ENCODE data around the gene HIC2.
"Not testable (repeated sequence)": the region's sequence is repeated elsewhere in the genome, so short reads cannot be mapped to it uniquely, and the experiment has no call there.

Gene HIC2, protein sequence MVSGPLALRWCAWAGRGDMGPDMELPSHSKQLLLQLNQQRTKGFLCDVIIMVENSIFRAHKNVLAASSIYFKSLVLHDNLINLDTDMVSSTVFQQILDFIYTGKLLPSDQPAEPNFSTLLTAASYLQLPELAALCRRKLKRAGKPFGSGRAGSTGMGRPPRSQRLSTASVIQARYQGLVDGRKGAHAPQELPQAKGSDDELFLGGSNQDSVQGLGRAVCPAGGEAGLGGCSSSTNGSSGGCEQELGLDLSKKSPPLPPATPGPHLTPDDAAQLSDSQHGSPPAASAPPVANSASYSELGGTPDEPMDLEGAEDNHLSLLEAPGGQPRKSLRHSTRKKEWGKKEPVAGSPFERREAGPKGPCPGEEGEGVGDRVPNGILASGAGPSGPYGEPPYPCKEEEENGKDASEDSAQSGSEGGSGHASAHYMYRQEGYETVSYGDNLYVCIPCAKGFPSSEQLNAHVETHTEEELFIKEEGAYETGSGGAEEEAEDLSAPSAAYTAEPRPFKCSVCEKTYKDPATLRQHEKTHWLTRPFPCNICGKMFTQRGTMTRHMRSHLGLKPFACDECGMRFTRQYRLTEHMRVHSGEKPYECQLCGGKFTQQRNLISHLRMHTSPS

GRCh38 chr22:21417227-21417746, at the start of gene HIC2:
HIC2 (plus strand) TSS chr22:21417371; CDS start chr22:21442832, 25,461 bp downstream.
- H3K4me3 ChIP-seq (ENCODE audit: low read depth, low read length), result peak within 1 kb of the TSS; percentile 24
- DNase-seq (ENCODE audit: low read depth); in situ Hi-C loops (cut with HindIII; ENCODE audit: low sequenced_read_pairs): not testable (repeated sequence)

DNA sequence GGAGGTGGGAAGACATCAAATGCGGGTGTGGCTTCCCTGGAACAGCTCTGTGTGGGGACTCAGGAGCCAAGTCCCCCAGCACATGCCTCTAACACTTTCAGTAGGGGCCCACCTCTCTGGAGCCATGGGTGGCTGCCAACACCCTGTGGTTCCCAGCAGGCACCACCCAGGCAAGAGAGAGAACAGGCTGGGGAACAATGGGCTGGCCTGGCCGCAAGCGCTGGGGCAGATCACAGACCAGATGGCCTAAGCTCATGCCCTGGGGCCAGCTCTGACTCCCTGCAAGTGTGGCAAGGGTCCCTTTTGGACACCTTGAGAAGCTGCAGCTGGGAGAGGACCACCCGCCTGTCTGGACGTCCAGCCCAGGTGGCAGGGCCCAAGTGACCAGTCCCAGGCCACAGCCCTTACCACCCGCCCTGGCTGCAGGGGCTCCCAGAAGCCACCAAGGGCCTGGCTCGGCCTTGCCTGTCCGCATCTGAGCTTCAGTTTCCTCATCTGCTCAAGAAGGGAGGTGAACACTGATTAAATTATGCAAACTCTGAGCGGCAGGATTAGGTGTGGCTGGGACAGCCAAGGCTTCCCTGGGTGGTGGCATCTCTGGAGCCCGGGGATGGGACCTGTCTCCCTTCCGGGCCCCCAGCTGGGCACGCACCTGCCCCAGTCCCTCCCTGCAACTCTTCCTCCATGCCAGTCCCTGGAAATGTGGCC, 48.4 kb upstream of the HIC2 start:
- DNase-seq (ENCODE audit: low read depth); H3K4me3 ChIP-seq (ENCODE audit: low read depth, low read length); in situ Hi-C loops (cut with HindIII; ENCODE audit: low sequenced_read_pairs): not testable (repeated sequence)

DNA sequence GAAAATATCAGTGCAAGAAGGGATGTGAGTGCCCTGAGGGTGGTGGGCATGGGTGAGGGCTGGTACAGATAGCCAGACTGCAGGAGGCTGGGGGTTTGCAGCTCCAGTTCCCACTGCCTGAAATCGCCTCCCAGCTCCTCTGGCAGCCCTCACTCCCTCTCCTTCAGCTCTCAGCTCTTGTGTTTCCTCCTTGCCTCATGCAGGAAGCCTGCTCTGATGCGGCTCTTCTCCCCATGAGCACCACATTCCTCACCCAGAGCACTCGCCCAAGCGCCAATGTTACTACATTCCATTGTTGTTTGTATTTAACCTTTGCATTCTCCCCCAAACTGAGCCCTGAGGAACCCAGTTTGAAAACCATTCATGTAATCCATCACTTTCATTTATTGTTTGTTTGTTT, 41.3 kb upstream of the HIC2 start:
- DNase-seq (ENCODE audit: low read depth); H3K4me3 ChIP-seq (ENCODE audit: low read depth, low read length); in situ Hi-C loops (cut with HindIII; ENCODE audit: low sequenced_read_pairs): not testable (repeated sequence)

GRCh38 chr22:21383701-21384467, 33.3 kb upstream of the HIC2 start, which contains the start of gene RIMBP3B:
RIMBP3B (plus strand) TSS chr22:21383751; CDS start chr22:21383859, 108 bp downstream.
- H3K4me3 ChIP-seq (ENCODE audit: low read depth, low read length); in situ Hi-C loops (cut with HindIII; ENCODE audit: low sequenced_read_pairs); DNase-seq (ENCODE audit: low read depth): not testable (repeated sequence)

DNA sequence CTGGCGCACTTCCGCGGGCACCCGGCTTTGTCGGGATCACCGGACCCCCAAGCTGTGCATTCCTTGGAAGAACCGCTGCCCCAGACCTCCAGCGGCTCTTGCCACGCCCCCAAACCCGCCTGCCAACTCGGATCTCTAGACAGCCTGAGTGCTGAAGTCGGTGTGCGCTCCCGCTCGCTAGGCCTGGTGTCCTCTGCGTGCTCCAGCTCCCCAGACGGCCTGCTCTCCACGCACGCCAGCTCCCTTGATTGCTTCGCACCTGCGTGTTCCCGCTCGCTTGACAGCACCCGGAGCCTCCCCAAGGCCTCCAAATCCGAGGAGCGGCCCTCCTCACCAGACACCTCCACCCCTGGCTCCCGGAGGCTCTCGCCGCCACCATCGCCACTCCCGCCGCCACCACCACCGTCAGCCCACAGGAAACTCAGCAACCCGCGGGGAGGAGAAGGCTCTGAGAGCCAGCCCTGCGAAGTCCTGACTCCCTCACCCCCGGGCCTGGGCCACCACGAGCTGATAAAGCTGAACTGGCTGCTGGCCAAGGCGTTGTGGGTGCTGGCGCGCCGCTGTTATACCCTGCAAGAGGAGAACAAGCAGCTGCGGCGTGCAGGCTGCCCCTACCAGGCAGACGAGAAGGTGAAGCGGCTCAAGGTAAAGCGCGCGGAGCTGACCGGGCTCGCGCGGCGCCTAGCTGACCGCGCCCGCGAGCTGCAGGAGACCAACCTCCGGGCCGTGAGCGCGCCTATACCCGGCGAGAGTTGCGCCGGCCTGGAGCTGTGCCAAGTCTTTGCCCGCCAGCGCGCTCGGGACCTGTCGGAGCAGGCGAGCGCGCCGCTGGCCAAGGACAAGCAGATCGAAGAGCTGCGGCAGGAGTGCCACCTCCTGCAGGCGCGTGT, 32.5 kb upstream of the HIC2 start:
- in situ Hi-C loops (cut with HindIII; ENCODE audit: low sequenced_read_pairs); DNase-seq (ENCODE audit: low read depth); H3K4me3 ChIP-seq (ENCODE audit: low read depth, low read length): not testable (repeated sequence)

DNA sequence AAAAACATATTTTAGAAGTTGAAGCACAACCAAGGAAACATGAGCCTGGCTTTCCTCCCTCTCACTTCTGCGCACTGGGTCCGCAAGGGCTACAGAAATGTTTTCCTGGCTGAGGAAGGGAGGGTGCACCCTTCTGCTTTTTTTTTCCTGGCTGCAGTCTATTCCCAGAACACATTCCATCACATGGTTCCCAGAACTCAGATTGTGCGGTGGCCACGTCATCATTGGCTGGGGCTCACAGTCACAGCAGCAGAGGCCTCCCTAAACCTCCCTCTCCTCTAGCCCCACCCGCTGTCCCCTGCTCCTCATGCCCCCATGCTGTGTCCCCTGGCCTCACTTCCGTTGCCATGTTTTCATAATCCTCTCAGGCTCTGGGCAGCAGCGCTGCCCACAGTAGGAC, 27.7 kb upstream of the HIC2 start:
- in situ Hi-C loops (cut with HindIII; ENCODE audit: low sequenced_read_pairs); DNase-seq (ENCODE audit: low read depth); H3K4me3 ChIP-seq (ENCODE audit: low read depth, low read length): not testable (repeated sequence)

DNA sequence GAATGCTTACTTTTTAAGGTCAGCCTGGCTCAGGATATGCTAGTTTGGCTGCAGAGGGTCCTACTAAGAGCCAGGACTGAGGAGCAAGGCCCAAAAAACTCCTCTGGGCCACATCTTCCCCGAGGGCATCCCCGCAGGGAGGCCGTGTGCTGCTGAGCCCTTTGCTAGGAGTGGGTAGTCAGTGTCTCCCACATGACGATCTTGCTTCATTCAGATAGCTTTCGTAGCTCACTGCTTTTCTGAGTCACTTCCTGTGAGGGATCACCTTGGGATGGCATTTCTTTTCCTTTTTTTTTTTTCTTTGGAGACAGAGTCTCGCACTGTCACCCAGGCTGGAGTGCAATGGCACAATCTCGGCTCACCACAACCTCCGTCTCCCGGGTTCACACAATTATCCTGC, 27.2 kb upstream of the HIC2 start:
- DNase-seq (ENCODE audit: low read depth); in situ Hi-C loops (cut with HindIII; ENCODE audit: low sequenced_read_pairs); H3K4me3 ChIP-seq (ENCODE audit: low read depth, low read length): not testable (repeated sequence)

GRCh38 chr22:21394613-21395012, 22.6 kb upstream of the HIC2 start:
- DNase-seq (ENCODE audit: low read depth); in situ Hi-C loops (cut with HindIII; ENCODE audit: low sequenced_read_pairs); H3K4me3 ChIP-seq (ENCODE audit: low read depth, low read length): not testable (repeated sequence)

DNA sequence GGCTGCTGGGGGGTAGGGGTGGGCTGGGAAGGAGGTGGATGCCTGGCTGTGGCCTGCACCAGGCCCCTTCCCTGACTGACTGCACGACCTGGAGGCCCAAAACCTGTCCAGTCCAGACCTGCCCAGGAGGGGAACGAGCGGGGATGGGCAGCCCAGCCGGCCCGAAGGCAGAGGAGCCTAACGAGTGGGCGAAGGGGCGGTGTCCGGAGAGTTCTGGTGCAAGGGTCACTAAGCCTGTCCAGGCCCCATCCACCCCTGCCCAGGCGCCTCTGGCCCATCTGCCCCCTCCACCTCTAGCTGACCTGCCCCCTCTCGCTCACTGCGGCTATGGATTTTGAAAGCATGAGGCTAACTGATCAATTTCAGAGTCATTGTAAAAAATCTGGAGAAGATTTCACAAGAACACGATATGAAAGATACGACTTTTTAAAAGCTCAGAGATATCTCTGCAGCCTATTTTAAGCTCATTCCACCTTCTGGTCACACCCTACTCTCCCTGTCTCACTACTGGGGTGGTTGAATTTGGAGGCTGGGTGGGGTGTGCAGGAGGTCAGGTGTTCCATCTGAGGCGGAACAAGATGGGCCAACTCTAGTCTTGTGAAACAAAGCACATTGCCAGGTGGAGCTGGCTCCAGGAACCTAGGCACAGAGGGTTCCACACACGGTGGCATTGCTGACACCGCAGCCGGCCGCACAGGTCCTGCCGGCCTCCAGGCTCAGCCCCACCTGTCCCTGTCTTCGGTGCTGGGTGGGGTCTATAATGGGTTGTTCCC, 15.8 kb upstream of the HIC2 start:
- H3K4me3 ChIP-seq (ENCODE audit: low read depth, low read length); in situ Hi-C loops (cut with HindIII; ENCODE audit: low sequenced_read_pairs): not testable (repeated sequence)

DNA sequence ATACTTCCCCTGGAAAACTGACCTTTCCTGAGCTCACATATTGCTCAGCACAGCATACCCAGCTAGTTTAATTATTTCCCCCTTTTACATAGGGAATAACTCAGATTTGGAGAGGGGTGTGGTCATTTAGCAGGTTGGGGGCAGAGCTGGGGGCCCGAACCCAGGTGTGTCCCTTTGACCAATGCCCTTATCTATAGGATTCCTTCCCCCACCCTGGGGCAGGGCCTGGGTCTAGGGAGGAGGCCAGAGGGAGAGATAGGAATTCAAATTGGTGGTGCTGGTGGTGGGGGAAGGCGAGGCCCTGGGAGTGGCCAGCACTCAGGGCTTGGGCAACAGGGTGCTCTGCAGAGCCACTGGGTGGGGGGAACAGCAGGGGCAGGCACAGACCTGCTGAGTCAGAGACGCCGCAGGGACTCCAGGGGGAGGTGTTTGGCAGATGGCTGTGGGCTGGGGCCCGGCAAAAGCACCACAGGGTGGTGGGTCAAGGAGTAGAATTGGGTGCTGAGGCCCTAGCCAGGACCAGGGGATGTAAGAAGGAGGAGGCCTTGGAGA, 14.3 kb upstream of the HIC2 start:
- in situ Hi-C loops (cut with HindIII; ENCODE audit: low sequenced_read_pairs); H3K4me3 ChIP-seq (ENCODE audit: low read depth, low read length); DNase-seq (ENCODE audit: low read depth): not testable (repeated sequence)

More for the DNA sequence above, 15.8 kb upstream of the HIC2 start:
- DNase-seq (ENCODE audit: low read depth), result not testable (repeated sequence)

DNA sequence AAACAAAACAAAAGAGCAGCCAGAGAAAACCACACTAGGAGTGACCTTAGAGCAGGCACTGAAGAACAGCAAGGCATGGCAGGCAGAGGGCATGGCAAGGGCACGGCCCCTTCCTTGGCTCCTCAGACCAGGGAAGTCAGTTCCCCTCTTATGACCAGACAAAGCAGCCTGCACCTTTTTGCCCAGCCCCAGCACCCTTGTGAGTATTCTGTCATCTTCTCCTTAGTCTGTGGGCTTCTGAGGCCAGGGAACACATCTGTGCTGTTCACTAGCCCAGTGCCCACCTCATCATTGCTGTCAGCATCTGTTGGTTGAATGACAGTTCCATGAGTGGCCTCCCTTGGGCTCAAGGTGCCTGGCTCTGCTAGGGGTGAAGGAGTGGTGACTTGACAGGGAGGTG, 10.0 kb upstream of the HIC2 start:
- H3K4me3 ChIP-seq (ENCODE audit: low read depth, low read length); in situ Hi-C loops (cut with HindIII; ENCODE audit: low sequenced_read_pairs): not testable (repeated sequence)

GRCh38 chr22:21407792-21408191, 9.4 kb upstream of the HIC2 start:
- in situ Hi-C loops (cut with HindIII; ENCODE audit: low sequenced_read_pairs); H3K4me3 ChIP-seq (ENCODE audit: low read depth, low read length); DNase-seq (ENCODE audit: low read depth): not testable (repeated sequence)

More for the DNA sequence above, 10.0 kb upstream of the HIC2 start:
- DNase-seq (ENCODE audit: low read depth), result not testable (repeated sequence)

GRCh38 chr22:21416375-21416774, 796 bp upstream of the HIC2 start:
- DNase-seq (ENCODE audit: low read depth); in situ Hi-C loops (cut with HindIII; ENCODE audit: low sequenced_read_pairs); H3K4me3 ChIP-seq (ENCODE audit: low read depth, low read length): not testable (repeated sequence)

DNA sequence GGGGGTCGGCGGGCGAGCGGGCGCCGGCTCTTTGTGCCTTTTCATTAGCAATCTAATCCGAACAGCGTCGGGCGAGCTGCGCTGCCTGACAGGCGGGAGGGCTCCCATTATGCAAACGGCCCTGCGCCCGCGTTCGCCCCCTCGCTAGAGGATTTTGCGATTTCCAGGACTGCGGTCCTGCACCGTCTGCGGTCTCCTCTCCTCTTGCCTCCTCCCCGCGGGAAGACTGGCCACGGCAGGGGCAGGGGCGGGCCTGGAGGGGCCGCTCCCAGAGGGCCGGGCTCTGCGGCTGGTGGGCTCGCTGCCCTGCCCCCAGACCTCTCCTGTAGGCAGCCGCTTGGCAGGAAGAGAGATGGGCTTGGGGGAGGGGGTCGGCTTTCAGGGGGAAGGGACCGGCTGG, 682 bp downstream of the HIC2 start:
- in situ Hi-C loops (cut with HindIII; ENCODE audit: low sequenced_read_pairs); DNase-seq (ENCODE audit: low read depth): not testable (repeated sequence)
- H3K4me3 ChIP-seq (ENCODE audit: low read depth, low read length), result peak overlapping the region; percentile 24
